Upper lobe of left lung (tissue), 4 donors: ENCODE results near the gene RSL24D1.

Source experiments
- EP300 ChIP-seq, 4 donors: sonication (generic); formaldehyde crosslinking; IDR thresholded peaks; one replicate each; pipeline ENCODE4 v1.5.1; 2017; ENCODE audit warnings: antibody characterized with exemption in 4 of 4, control low read depth in 2 of 4
- POLR2A ChIP-seq, 4 donors: fragments of 450-650 bp; IDR thresholded peaks; one replicate each; pipeline ENCODE4 v1.5.1; 2016 to 2017; ENCODE audit warnings: antibody characterized with exemption in 4 of 4, mild to moderate bottlenecking in 2 of 4
- POLR2AphosphoS5 ChIP-seq, 2 donors: sonication (generic); formaldehyde crosslinking; IDR thresholded peaks; one replicate each; pipeline ENCODE4 v1.5.1; 2017; ENCODE audit warnings: antibody characterized with exemption in 2 of 2
- TF ChIP-seq, protein P1 (sequence below), 6 experiments: fragments of 450-650 bp in 4 of 6; fragments of 200-600 bp in 2 of 6; sonication (generic) in 2 of 6; IDR thresholded peaks; one replicate each; pipeline ENCODE4 v1.5.1; 2016 to 2019; ENCODE audit warnings: antibody characterized with exemption in 6 of 6

DNA sequence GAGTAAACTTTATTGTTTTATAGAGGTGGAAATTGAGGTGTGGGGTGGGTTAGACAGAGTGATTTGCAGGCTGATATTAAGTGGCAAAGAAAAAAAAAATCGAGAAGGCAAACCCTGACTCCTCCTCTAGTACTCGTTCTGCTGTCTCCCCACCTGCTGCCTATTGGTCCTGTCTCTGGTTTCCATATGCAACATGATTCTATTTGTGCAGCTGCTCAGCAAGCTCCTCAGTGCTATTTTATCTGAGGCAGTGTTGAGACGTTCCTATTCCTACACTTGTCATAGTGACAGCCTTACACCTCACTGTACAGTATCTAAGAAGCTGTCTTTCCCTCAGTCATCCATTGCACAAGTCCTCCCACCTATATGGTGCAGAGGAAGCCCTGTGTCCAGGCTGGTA is 45.1 kb downstream of the RSL24D1 start:
- TF ChIP-seq POLR2AphosphoS5 (IDR thresholded peaks at IDR 0.05) (no peak), POLR2A (IDR thresholded peaks at IDR 0.05) (no peak), EP300 (IDR thresholded peaks at IDR 0.05) (no peak)
- TF ChIP-seq, protein P1, sequence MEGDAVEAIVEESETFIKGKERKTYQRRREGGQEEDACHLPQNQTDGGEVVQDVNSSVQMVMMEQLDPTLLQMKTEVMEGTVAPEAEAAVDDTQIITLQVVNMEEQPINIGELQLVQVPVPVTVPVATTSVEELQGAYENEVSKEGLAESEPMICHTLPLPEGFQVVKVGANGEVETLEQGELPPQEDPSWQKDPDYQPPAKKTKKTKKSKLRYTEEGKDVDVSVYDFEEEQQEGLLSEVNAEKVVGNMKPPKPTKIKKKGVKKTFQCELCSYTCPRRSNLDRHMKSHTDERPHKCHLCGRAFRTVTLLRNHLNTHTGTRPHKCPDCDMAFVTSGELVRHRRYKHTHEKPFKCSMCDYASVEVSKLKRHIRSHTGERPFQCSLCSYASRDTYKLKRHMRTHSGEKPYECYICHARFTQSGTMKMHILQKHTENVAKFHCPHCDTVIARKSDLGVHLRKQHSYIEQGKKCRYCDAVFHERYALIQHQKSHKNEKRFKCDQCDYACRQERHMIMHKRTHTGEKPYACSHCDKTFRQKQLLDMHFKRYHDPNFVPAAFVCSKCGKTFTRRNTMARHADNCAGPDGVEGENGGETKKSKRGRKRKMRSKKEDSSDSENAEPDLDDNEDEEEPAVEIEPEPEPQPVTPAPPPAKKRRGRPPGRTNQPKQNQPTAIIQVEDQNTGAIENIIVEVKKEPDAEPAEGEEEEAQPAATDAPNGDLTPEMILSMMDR (IDR thresholded peaks at IDR 0.05) = no peak
